HG03457 (cell line): ENCODE data around the gene SCMH1.

Experiments
- ATAC-seq: cut with Tn5 transposase; IDR thresholded peaks from one replicate; pipeline ENCODE4 v1.9.1; 2021; ENCODE audit warnings: moderate number of reproducible peaks; ENCODE audit not compliant: unreplicated experiment

The SCMH1 gene

GRCh38 chr1:41101950-41102607 is 140.0 kb downstream of the SCMH1 start:
- no peak for ATAC-seq

- ATAC-seq, result no peak
These were observed 141.0 kb downstream of the SCMH1 start for GRCh38 chr1:41101076-41101475.

GRCh38 chr1:41100170-41100569 is 141.9 kb downstream of the SCMH1 start:
- ATAC-seq, result no peak

- no peak for ATAC-seq
These were observed 143.2 kb downstream of the SCMH1 start for GRCh38 chr1:41098730-41099460.

GRCh38 chr1:41097105-41097504 is 145.0 kb downstream of the SCMH1 start:
- ATAC-seq, result no peak

GRCh38 chr1:41093826-41094225 is 148.3 kb downstream of the SCMH1 start:
- ATAC-seq, result no peak

- ATAC-seq, result no peak
These were observed 155.2 kb downstream of the SCMH1 start for GRCh38 chr1:41086921-41087320.

- ATAC-seq, result no peak
These were observed 163.5 kb downstream of the SCMH1 start for GRCh38 chr1:41078616-41079015.

- no peak for ATAC-seq
These were observed 163.9 kb downstream of the SCMH1 start for GRCh38 chr1:41078193-41078592.

GRCh38 chr1:41073971-41074370 is 168.1 kb downstream of the SCMH1 start:
- ATAC-seq, result no peak

- no peak for ATAC-seq
These were observed 170.1 kb downstream of the SCMH1 start for GRCh38 chr1:41072051-41072450.

- ATAC-seq, result no peak
These were observed 185.2 kb downstream of the SCMH1 start for GRCh38 chr1:41056907-41057306.

- no peak for ATAC-seq
These were observed 188.8 kb downstream of the SCMH1 start for GRCh38 chr1:41053316-41053715.

- no peak for ATAC-seq
These were observed 191.1 kb downstream of the SCMH1 start for GRCh38 chr1:41051022-41051421.

- no peak for ATAC-seq
These were observed 193.6 kb downstream of the SCMH1 start for GRCh38 chr1:41048540-41048939.

- ATAC-seq, result no peak
These were observed 195.7 kb downstream of the SCMH1 start for GRCh38 chr1:41046347-41046775.

GRCh38 chr1:41045740-41046139 is 196.4 kb downstream of the SCMH1 start:
- ATAC-seq, result no peak

GRCh38 chr1:41044187-41044586 is 197.9 kb downstream of the SCMH1 start:
- no peak for ATAC-seq

- no peak for ATAC-seq
These were observed 200.4 kb downstream of the SCMH1 start for GRCh38 chr1:41041614-41042270.

- no peak for ATAC-seq
These were observed 204.0 kb downstream of the SCMH1 start for GRCh38 chr1:41038110-41038509.

GRCh38 chr1:41037116-41037903 is 204.8 kb downstream of the SCMH1 start:
- no peak for ATAC-seq
